Aortic smooth muscle cell (primary cell): Measurements from ENCODE around the gene CCDC110. TPM values are rescaled to one million over a fixed set of nuclear protein-coding genes. Genes with fewer than 3 reads are reported as not detected.

ENCODE experiments used
- total RNA-seq: library from RNA; depleted of rRNA; stranded (reverse); fragments of >200 nt; gene quantifications from 2 replicates; pipeline ENCODE4 v1.2.3, GENCODE V29; 2014

CCDC110 gene
- total RNA-seq: 2.1 and 2.7 TPM in 2 replicates

GRCh38 chr4:185471235-185472102 lies at the start of gene CCDC110:
TSS of gene CCDC110 (minus strand) at chr4:185471733. CDS start at chr4:185471683, 50 bp downstream.

GRCh38 chr4:185425647-185426352 lies 45.7 kb downstream of the CCDC110 start, which contains the start of gene UFSP2:
TSS of gene UFSP2 (minus strand) at chr4:185425964. CDS start at chr4:185425868, 96 bp downstream.

GRCh38 chr4:185396724-185397385 lies 74.7 kb downstream of the CCDC110 start, which contains the start of gene ANKRD37:
TSS of gene ANKRD37 (plus strand) at chr4:185396841. CDS start at chr4:185396924, 83 bp downstream.

GRCh38 chr4:185395238-185395955 lies 76.1 kb downstream of the CCDC110 start, which contains the start of gene LRP2BP:
TSS of gene LRP2BP (minus strand) at chr4:185395924. CDS start at chr4:185378186, 17,738 bp downstream.

Other genes starting within 250 kb of the CCDC110 start
- gene LRP2BP, start 75.8 kb downstream of the CCDC110 start, total RNA-seq: 0.56 and 0.79 TPM in 2 replicates
- 4.0 and 4.5 TPM in 2 replicates for gene ANKRD37, start 74.9 kb downstream of the CCDC110 start, total RNA-seq
- gene UFSP2, start 45.8 kb downstream of the CCDC110 start, total RNA-seq: 53.8 and 67.8 TPM in 2 replicates
- gene PDLIM3, start 63.8 kb upstream of the CCDC110 start, total RNA-seq: 70.0 and 89.6 TPM in 2 replicates